GM06990 (cell line): ENCODE results near the gene AFG3L2.

Experiments used
- DNase-seq: peaks from one replicate; pipeline ENCODE4 v3.0.0-alpha.2; 2011; ENCODE audit not compliant: insufficient read length; ENCODE audit errors: extremely low read depth
- H3K27me3 ChIP-seq: replicated peaks from 2 replicates; pipeline ENCODE4 v1.6.0; 2011; ENCODE audit warnings: low read length; ENCODE audit not compliant: control insufficient read depth, insufficient read depth
- H3K36me3 ChIP-seq: 2 replicates; pipeline ENCODE4 v1.5.1; 2011; ENCODE audit warnings: low read length; ENCODE audit not compliant: control insufficient read depth, insufficient read depth
- H3K4me3 ChIP-seq: replicated peaks from 2 replicates; pipeline ENCODE4 v1.5.1; 2011; ENCODE audit warnings: low read depth, mild to moderate bottlenecking, control low read depth, low read length
- TF ChIP-seq, protein P1 (sequence below): IDR thresholded peaks from 2 replicates; pipeline ENCODE4 v1.5.1; 2011; ENCODE audit warnings: low read length, control low read depth, mild to moderate bottlenecking, inconsistent platforms; ENCODE audit not compliant: insufficient read depth, poor library complexity, severe bottlenecking

Gene AFG3L2

DNA sequence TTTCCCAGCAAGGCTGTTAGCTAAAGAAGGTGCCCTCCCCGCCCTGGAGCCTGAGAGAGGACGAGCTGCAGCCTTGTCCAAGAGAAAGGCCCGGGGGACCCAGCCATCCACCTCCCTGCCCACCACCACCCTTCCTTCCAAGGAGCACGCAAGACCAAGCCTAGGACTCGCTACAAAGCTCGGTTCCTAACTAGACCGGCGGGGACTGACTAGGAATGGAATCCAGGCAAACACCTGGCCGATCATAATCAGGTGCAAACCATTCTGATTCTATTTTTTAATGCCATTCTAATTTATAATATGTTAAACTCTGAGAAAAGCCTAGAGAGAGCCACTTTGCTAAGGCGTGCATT, 88.6 kb downstream of the AFG3L2 start:
- DNase-seq = no peak
- Histone ChIP-seq H3K4me3 (no peak overlapping the region), H3K36me3 (no peaks in the 10 kb centered on the region), H3K27me3 (peaks cover 2% of the 10 kb centered on the region)
- TF ChIP-seq, protein P1, sequence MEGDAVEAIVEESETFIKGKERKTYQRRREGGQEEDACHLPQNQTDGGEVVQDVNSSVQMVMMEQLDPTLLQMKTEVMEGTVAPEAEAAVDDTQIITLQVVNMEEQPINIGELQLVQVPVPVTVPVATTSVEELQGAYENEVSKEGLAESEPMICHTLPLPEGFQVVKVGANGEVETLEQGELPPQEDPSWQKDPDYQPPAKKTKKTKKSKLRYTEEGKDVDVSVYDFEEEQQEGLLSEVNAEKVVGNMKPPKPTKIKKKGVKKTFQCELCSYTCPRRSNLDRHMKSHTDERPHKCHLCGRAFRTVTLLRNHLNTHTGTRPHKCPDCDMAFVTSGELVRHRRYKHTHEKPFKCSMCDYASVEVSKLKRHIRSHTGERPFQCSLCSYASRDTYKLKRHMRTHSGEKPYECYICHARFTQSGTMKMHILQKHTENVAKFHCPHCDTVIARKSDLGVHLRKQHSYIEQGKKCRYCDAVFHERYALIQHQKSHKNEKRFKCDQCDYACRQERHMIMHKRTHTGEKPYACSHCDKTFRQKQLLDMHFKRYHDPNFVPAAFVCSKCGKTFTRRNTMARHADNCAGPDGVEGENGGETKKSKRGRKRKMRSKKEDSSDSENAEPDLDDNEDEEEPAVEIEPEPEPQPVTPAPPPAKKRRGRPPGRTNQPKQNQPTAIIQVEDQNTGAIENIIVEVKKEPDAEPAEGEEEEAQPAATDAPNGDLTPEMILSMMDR = no peak

DNA sequence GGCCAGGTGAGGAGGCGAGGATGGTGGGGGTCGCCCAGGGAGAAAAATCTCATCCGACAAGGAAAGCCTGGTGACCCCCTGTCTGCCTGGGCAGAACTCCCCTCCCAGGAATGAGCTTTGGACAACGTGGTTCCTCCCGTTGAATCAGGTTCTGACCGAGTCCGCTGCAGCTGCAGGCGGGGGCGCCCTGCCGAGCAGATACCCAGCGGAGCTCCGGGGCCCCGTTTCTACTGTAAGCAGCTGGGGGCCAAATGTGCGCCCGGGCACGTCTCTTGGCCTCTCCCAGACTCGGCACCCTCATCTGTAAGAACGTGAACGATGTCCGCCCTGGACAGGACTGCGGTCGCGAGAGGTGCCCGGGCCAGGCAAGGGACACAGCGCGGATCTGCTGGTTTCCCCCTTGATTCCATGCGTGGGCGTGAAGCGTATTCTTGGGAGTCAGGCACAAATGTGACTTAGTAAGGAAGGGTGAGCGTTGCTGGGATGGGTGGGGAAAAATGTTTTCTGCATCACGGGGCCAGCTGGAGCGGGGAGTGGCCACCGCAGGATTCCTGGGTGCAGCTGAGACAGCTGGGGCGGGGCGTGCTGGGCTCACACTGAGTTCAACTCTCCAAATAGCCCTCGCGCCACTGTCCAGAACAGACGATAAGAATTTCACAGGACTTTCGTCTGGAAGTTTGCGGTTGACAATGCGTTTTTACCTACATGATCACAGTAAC, 89.2 kb downstream of the AFG3L2 start:
- TF ChIP-seq, protein P1 = no peak
- DNase-seq = no peak
- H3K27me3 ChIP-seq = peaks cover 2% of the 10 kb centered on the region
- no peaks in the 10 kb centered on the region for H3K36me3 ChIP-seq
- H3K4me3 ChIP-seq = no peak overlapping the region

DNA sequence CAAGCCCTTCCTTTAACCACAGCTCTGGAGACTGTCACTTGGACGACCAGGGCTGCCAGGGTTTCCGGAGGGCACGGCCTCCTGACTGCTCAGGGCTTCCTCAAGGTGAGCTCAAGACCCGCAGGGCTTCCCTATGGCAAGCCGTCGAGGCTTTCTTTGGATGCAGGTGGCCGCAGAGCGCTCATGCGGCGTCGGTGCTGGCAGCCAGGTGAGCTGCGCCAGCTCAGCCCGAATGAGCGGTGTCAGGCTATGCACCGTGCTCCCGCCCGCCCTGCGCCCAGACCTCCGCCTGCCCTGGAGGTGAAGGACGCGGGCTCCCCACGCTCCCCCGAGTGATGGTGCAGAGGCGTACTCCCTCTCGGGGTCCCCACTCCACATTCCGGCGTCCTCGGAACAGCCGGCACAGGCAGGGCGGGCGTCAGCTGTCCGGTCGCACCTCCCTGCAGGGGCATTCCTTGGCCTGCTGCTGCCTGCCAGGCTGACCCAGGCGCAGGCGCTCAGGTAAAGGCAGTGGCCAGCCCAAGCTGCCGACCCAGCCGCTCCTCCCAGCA, 89.8 kb downstream of the AFG3L2 start:
- Histone ChIP-seq H3K27me3 (peaks cover 2% of the 10 kb centered on the region), H3K36me3 (no peaks in the 10 kb centered on the region), H3K4me3 (no peak overlapping the region)
- TF ChIP-seq, protein P1 = no peak
- no peak for DNase-seq

DNA sequence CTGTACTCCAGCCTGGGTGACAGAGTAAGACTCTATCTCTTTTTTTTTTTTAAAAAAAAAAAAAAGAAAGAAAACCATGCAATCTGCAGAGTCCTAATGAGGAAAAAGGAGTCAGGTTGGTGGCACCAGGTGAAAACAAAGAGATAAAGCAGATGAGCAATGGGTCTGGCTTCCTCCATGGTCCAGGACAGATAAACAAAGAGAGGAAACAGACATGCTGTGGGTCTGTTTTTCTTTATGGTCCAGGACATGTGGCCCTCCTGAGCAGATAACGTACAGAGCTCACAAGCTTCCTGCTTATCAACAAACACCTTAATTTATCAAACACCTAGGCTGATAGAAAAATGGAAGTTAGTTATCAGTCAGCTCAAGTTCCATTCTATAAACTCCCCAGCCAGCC, 93.4 kb downstream of the AFG3L2 start:
- peaks cover under 1% of the 10 kb centered on the region for H3K27me3 ChIP-seq
- TF ChIP-seq, protein P1 = no peak
- no peaks in the 10 kb centered on the region for H3K36me3 ChIP-seq
- DNase-seq = no peak
- no peak overlapping the region for H3K4me3 ChIP-seq

DNA sequence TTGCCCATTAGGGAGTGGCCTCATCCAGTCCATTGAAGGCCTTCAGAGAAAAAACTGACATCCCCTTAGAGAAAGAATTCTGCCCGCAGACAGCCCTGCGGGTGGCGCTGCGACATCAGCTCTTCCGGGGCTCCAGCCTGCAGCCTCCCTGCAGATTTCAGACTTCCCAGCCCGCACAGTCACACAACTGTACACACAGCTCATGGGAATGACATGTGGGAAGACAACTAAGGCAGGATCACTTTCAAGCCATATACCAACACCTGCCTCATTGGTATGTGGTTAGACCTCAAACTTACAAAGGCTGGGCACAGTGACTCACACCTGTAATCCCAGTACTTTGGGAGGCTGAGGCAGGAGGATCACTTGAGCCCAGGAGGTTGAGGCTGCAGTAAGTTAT, 93.8 kb downstream of the AFG3L2 start:
- Histone ChIP-seq H3K36me3 (no peaks in the 10 kb centered on the region), H3K27me3 (no peaks in the 10 kb centered on the region; the same call in none of the 2 replicates), H3K4me3 (no peak overlapping the region)
- TF ChIP-seq, protein P1 = no peak
- no peak for DNase-seq

DNA sequence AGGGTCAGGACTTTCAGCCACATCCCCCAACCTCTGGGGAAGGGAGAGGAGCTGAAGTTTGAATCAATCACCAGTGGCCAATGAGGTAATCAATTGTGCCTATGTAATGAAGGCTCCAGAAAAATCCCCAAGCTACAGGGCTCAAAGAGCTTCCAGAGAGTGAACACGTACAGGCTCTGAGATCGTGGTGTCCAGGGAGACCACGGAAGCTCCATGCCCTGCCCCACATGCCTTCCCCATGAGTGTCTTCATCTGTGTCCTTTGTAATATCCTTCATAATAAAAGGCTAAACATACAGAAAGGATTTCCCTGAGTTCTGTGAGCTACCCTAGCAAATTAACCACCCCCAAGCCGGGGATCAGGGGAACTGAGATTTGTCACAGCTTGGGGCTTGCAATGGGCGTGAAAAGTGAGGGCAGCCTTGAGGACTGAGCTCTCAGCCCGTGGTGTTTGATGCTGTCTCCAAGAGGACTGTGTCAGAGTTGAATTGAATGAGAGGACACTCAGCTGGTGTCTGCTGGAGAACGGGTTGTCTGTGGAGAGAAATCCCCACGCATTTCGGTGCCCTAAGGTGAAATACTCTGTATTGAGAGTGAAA, 94.5 kb downstream of the AFG3L2 start:
- no peaks in the 10 kb centered on the region for H3K36me3 ChIP-seq
- DNase-seq = no peak
- TF ChIP-seq, protein P1 = no peak
- H3K27me3 ChIP-seq = no peaks in the 10 kb centered on the region; the same call in none of the 2 replicates
- no peak overlapping the region for H3K4me3 ChIP-seq
